Measurements from ENCODE around the gene IL2. TPM values are rescaled to one million over a fixed set of nuclear protein-coding genes. Genes with fewer than 3 reads are reported as not detected.

The IL2 gene
- not detected in 2 replicates for total RNA-seq (2014; rRNA removed; shearing (Covaris generic); ENCODE audit: low replicate concordance)

DNA sequence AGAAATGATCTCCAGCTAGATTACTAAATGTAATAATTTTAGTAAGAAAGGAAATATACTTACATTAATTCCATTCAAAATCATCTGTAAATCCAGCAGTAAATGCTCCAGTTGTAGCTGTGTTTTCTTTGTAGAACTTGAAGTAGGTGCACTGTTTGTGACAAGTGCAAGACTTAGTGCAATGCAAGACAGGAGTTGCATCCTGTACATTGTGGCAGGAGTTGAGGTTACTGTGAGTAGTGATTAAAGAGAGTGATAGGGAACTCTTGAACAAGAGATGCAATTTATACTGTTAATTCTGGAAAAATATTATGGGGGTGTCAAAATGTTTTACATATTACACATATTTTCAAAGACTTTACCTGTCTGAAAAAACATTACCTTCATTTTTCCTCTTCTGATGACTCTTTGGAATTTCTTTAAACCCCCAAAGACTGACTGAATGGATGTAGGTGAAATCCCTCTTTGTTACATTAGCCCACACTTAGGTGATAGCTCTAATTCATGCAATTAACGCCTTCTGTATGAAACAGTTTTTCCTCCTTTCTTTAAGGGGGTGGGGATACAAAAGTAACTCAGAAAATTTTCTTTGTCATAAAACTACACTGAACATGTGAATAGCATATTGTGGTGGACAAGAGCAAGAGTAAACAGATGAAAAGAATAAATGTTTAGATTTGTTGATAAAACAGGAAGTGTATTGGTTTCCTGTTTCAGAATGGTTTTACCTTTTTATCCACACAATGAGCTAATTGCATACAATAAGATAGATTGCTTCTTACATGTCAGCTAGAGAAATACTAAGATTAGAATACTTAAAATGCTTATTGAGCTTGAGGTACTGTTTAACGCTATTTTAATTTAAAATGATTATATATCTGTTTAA lies at the start of gene IL2:
IL2 (minus strand) TSS at position 495 of the 886 bp plus-strand sequence; CDS start at position 210, 285 bp downstream.
- Histone ChIP-seq H4K20me1 (ENCODE audit: insufficient read depth, low read depth, low read length) (no peaks in the 10 kb centered on the region), H3K36me3 (ENCODE audit: insufficient read depth, low read length) (no peaks in the 10 kb centered on the region), H3K9me3 (ENCODE audit: low read length) (no peaks in the 10 kb centered on the region), H3K79me2 (ENCODE audit: low read length) (no peaks in the 10 kb centered on the region), H2AFZ (ENCODE audit: low read length) (0 out of 2 replicates have a peak within 1 kb of the TSS, but pooled peaks have one; percentile 31), H3K9me2 (replicated peaks; ENCODE audit: insufficient read depth, low read length) (no peaks in the 10 kb centered on the region), H3K27ac (ENCODE audit: low read length) (no peak within 1 kb of the TSS), H3K4me1 (ENCODE audit: low read length) (peaks cover 37% of the 10 kb centered on the region), H3K4me2 (ENCODE audit: low read depth, low read length, poor library complexity, severe bottlenecking) (no peak within 1 kb of the TSS), H3K27me3 (ENCODE audit: low read length) (no peaks in the 10 kb centered on the region), H3K9ac (ENCODE audit: low read length) (no peak within 1 kb of the TSS), H3K4me3 (ENCODE audit: low read length) (no peak within 1 kb of the TSS)
- DNase-seq, result no peak

DNA sequence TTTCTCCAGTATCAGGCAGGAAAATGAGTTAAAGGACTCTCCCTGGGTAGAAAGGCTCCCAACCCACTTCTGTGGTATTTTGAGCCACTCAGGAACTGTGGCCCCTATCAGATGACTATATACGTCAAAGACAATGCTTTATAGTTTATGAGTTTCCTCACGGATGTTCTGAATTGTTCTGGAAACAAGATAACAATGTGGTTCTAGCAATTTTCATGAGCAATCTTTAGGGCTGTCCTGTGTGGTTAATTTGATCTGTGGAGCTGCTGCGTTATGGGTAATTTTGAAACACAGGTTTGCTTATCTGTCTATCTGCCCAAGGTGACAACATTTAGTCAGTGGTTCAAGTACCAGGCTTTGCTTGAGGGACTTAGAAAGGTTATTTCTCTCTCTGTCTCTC lies 46.7 kb upstream of the IL2 start:
- no peak overlapping the region for H3K4me3 ChIP-seq (ENCODE audit: low read length)
- no peaks in the 10 kb centered on the region for H3K27me3 ChIP-seq (ENCODE audit: low read length)
- H3K9ac ChIP-seq (ENCODE audit: low read length), result no peak overlapping the region
- no peaks in the 10 kb centered on the region for H4K20me1 ChIP-seq (ENCODE audit: insufficient read depth, low read depth, low read length)
- H3K9me3 ChIP-seq (ENCODE audit: low read length), result no peaks in the 10 kb centered on the region
- no peaks in the 10 kb centered on the region for H3K9me2 ChIP-seq (replicated peaks; ENCODE audit: insufficient read depth, low read length)
- no peak overlapping the region for H3K4me2 ChIP-seq (ENCODE audit: low read depth, low read length, poor library complexity, severe bottlenecking)
- H3K36me3 ChIP-seq (ENCODE audit: insufficient read depth, low read length), result no peaks in the 10 kb centered on the region
- peaks cover 31% of the 10 kb centered on the region for H3K4me1 ChIP-seq (ENCODE audit: low read length)
- H3K79me2 ChIP-seq (ENCODE audit: low read length), result no peaks in the 10 kb centered on the region
- DNase-seq, result no peak
- H3K27ac ChIP-seq (ENCODE audit: low read length), result no peak overlapping the region
- H2AFZ ChIP-seq (ENCODE audit: low read length), result peak overlapping the region; percentile 23; the same call in 1 of the 2 replicates

DNA sequence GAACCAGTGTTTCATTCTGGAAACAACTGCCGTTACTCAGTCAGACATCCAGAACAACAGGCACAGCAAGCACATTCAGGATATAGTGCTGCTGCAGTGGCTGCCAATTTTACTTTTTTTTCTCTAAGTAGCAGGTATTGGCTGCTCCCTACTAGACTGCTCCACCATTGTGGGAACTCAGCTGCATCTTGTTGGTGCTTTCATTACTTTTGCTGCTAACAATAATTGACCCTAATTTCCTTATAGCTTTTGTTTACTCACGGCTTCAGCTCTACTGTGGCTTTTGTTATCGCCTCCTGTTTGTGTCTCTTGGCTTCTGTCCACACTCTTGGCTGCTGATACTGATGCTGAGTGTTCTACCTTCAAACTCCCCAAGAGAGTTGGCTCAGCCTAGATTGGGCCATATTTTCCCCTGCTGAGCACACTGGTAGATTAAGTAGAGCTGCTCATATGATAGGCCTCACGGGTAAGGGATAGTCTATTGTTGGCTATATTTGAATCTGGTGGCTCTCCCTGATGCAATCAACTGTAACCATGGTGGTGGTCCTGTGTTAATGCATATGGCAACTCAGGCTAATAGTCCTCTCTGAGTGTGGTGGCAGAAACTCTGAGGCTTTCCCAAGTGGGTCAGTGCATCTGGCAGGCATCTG lies 44.5 kb upstream of the IL2 start:
- H4K20me1 ChIP-seq (ENCODE audit: insufficient read depth, low read depth, low read length), result no peaks in the 10 kb centered on the region
- H3K4me2 ChIP-seq (ENCODE audit: low read depth, low read length, poor library complexity, severe bottlenecking), result no peak overlapping the region
- no peaks in the 10 kb centered on the region for H3K36me3 ChIP-seq (ENCODE audit: insufficient read depth, low read length)
- peaks cover 18% of the 10 kb centered on the region for H3K4me1 ChIP-seq (ENCODE audit: low read length)
- no peak overlapping the region for H3K9ac ChIP-seq (ENCODE audit: low read length)
- H3K27ac ChIP-seq (ENCODE audit: low read length), result no peak overlapping the region
- H3K9me3 ChIP-seq (ENCODE audit: low read length), result no peaks in the 10 kb centered on the region
- no peak for DNase-seq
- no peaks in the 10 kb centered on the region for H3K79me2 ChIP-seq (ENCODE audit: low read length)
- no peak overlapping the region for H3K4me3 ChIP-seq (ENCODE audit: low read length)
- no peaks in the 10 kb centered on the region for H3K9me2 ChIP-seq (replicated peaks; ENCODE audit: insufficient read depth, low read length)
- H3K27me3 ChIP-seq (ENCODE audit: low read length), result no peaks in the 10 kb centered on the region
- H2AFZ ChIP-seq (ENCODE audit: low read length), result peak overlapping the region; percentile 72; the same call in 1 of the 2 replicates

DNA sequence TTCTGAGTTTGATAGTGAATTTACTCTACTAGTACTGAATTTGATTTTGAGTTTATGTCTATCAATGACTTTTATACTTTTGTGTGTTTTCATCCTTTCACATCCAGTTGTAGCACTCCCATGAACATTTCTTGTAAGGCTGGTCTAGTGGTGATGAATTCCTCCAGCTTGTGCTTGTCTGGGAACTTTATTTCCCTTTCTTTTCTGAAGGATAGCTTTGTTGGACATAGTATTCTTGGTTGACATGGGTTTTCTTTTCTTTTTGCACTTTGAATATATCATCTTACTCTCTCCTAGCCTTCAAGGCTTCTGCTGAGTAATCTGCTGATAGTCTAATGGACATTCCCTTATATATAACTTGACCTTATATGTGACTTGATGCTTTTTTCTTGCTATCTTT lies 32.5 kb upstream of the IL2 start:
- no peaks in the 10 kb centered on the region; the same call in 1 of the 2 replicates for H3K36me3 ChIP-seq (ENCODE audit: insufficient read depth, low read length)
- no peaks in the 10 kb centered on the region for H3K9me2 ChIP-seq (replicated peaks; ENCODE audit: insufficient read depth, low read length)
- H3K9me3 ChIP-seq (ENCODE audit: low read length), result peaks cover 9% of the 10 kb centered on the region
- no peak overlapping the region for H3K9ac ChIP-seq (ENCODE audit: low read length)
- no peak overlapping the region for H3K4me2 ChIP-seq (ENCODE audit: low read depth, low read length, poor library complexity, severe bottlenecking)
- DNase-seq, result no peak
- H3K79me2 ChIP-seq (ENCODE audit: low read length), result no peaks in the 10 kb centered on the region
- H3K27ac ChIP-seq (ENCODE audit: low read length), result no peak overlapping the region
- H4K20me1 ChIP-seq (ENCODE audit: insufficient read depth, low read depth, low read length), result no peaks in the 10 kb centered on the region
- no peaks in the 10 kb centered on the region for H3K27me3 ChIP-seq (ENCODE audit: low read length)
- H3K4me1 ChIP-seq (ENCODE audit: low read length), result no peaks in the 10 kb centered on the region
- H3K4me3 ChIP-seq (ENCODE audit: low read length), result no peak overlapping the region
- H2AFZ ChIP-seq (ENCODE audit: low read length), result no peak overlapping the region

DNA sequence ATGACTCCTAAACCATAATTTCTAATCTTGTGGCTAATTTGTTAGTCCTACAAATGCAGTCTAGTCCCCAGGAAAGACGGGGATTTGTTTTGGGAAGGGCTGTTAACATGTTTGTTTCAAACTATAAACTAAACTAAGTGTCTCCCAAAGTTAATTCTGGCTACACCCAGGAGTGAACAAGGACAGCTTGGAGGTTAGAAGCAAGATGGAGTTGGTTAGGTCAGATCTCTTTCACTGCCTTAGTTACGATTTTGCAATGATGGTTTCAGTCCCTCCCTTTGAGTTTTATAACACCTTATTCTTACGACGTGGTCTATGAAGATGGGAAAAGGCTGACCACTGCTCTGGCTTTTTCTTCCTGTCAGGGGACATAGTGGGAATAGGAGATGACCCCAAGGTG lies 27.0 kb upstream of the IL2 start:
- H2AFZ ChIP-seq (ENCODE audit: low read length), result no peak overlapping the region
- DNase-seq, result peak; percentile 23
- H3K4me3 ChIP-seq (ENCODE audit: low read length), result no peak overlapping the region
- H3K4me2 ChIP-seq (ENCODE audit: low read depth, low read length, poor library complexity, severe bottlenecking), result no peak overlapping the region
- H3K9me3 ChIP-seq (ENCODE audit: low read length), result no peaks in the 10 kb centered on the region
- peaks cover 29% of the 10 kb centered on the region for H3K4me1 ChIP-seq (ENCODE audit: low read length)
- H3K27me3 ChIP-seq (ENCODE audit: low read length), result no peaks in the 10 kb centered on the region
- H4K20me1 ChIP-seq (ENCODE audit: insufficient read depth, low read depth, low read length), result no peaks in the 10 kb centered on the region
- no peak overlapping the region for H3K9ac ChIP-seq (ENCODE audit: low read length)
- H3K79me2 ChIP-seq (ENCODE audit: low read length), result no peaks in the 10 kb centered on the region
- H3K27ac ChIP-seq (ENCODE audit: low read length), result no peak overlapping the region
- H3K36me3 ChIP-seq (ENCODE audit: insufficient read depth, low read length), result no peaks in the 10 kb centered on the region; the same call in 1 of the 2 replicates
- H3K9me2 ChIP-seq (replicated peaks; ENCODE audit: insufficient read depth, low read length), result no peaks in the 10 kb centered on the region

DNA sequence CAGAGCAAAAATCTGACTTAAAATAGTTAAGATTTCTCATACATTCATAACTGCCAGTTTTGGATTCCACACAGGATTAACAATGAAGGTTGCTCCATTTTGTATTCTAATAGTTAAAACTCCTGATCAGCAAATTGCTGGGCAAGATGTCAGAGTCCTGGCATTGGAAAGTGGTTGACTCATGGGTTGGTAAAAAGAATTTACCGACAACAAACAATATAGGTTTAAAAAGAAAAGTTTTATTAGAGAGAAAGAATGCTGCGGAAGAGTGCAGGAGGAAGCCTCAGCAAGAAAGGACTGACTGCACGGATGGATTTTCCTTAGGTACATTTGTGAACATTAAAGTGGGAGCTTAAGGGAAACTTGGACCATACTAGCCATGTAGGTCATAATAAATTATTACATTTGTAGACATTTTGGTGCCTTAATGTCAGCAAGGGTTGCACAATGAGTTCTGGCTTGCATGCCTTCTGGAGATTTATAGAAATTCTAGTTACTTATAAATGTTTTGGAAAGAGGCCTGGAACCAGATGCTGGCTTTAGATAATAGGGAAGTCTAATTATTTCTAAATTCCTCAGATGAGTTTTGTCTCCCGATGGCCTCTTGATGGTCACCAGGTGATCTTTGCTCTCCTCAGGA lies 25.4 kb upstream of the IL2 start:
- H3K9me3 ChIP-seq (ENCODE audit: low read length), result no peaks in the 10 kb centered on the region
- no peaks in the 10 kb centered on the region for H3K9me2 ChIP-seq (replicated peaks; ENCODE audit: insufficient read depth, low read length)
- no peaks in the 10 kb centered on the region for H3K27me3 ChIP-seq (ENCODE audit: low read length)
- H3K9ac ChIP-seq (ENCODE audit: low read length), result no peak overlapping the region
- no peaks in the 10 kb centered on the region for H4K20me1 ChIP-seq (ENCODE audit: insufficient read depth, low read depth, low read length)
- no peaks in the 10 kb centered on the region; the same call in 1 of the 2 replicates for H3K36me3 ChIP-seq (ENCODE audit: insufficient read depth, low read length)
- H3K79me2 ChIP-seq (ENCODE audit: low read length), result no peaks in the 10 kb centered on the region
- H3K27ac ChIP-seq (ENCODE audit: low read length), result no peak overlapping the region
- H3K4me1 ChIP-seq (ENCODE audit: low read length), result peaks cover 29% of the 10 kb centered on the region
- DNase-seq, result peak; percentile 14
- H2AFZ ChIP-seq (ENCODE audit: low read length), result no peak overlapping the region
- peak overlapping the region; percentile 37 for H3K4me2 ChIP-seq (ENCODE audit: low read depth, low read length, poor library complexity, severe bottlenecking)
- H3K4me3 ChIP-seq (ENCODE audit: low read length), result no peak overlapping the region

DNA sequence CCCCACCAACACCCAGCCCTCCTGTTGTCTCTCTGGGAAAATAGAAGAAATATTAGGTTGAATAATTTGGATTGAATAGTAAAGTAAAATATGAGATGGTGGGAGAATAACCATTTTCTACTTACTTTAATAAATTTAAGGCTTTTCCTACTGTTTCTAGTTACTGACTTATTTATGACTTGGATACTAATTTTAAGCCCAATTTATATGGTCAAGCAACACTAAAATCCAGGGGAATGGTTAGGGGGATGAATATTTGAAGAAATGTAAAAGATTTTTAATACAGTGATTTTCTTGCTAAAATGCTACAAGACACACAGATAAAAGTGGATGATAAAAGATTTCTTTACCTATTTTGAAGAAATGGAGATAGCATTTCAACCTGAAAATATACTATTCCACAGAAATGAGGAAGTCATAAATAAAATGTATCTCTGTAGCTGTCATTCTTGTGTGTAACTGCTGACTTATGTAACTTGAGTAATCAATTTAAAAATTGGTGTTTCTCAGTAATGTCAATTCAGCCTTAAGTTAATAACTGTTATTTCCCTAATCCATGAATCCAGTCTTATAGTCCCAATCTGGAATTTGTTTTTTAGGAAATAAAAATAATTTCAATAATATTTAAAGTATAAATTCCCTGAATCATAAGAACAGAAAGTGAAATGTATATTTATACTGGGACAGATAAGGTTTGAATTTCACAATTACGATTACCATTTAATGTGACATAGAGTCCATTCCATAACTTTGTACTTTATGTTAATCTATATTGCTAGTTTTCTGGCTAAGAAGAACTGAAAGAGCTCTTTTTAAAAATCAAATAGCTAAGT lies 24.3 kb upstream of the IL2 start:
- no peaks in the 10 kb centered on the region for H3K27me3 ChIP-seq (ENCODE audit: low read length)
- DNase-seq, result peak; percentile 48
- H2AFZ ChIP-seq (ENCODE audit: low read length), result 0 out of 2 replicates have a peak overlapping the region, but pooled peaks have one; percentile 27
- H3K27ac ChIP-seq (ENCODE audit: low read length), result no peak overlapping the region
- no peaks in the 10 kb centered on the region for H3K36me3 ChIP-seq (ENCODE audit: insufficient read depth, low read length)
- no peak overlapping the region for H3K4me3 ChIP-seq (ENCODE audit: low read length)
- H3K79me2 ChIP-seq (ENCODE audit: low read length), result no peaks in the 10 kb centered on the region
- no peaks in the 10 kb centered on the region for H3K9me2 ChIP-seq (replicated peaks; ENCODE audit: insufficient read depth, low read length)
- peak overlapping the region; percentile 37 for H3K4me2 ChIP-seq (ENCODE audit: low read depth, low read length, poor library complexity, severe bottlenecking)
- H3K4me1 ChIP-seq (ENCODE audit: low read length), result peaks cover 36% of the 10 kb centered on the region
- H3K9me3 ChIP-seq (ENCODE audit: low read length), result no peaks in the 10 kb centered on the region
- H4K20me1 ChIP-seq (ENCODE audit: insufficient read depth, low read depth, low read length), result no peaks in the 10 kb centered on the region
- no peak overlapping the region for H3K9ac ChIP-seq (ENCODE audit: low read length)

Measured in Karpas-422 (cell line).